HepG2 (cell line): Measurements from ENCODE around the gene DCTN2. TPM values are rescaled to one million over a fixed set of nuclear protein-coding genes. Genes with fewer than 3 reads are reported as not detected.
A peak's percentile ranks its signal among the peaks of the same experiment; 100 is the strongest.

Experiments
- ATF6 ChIP-seq: sonication (generic); formaldehyde crosslinking; conservative IDR thresholded peaks from 2 replicates; pipeline ENCODE4 v1.4.0; 2020; ENCODE audit warnings: missing genetic modification reagents
- CEBPB ChIP-seq: IDR thresholded peaks from 2 replicates; pipeline ENCODE4 v1.6.1; 2011; ENCODE audit warnings: low read depth, low read length, improper control_type of control experiment, borderline replicate concordance
- CENPX ChIP-seq: sonication (generic); formaldehyde crosslinking; IDR thresholded peaks from 2 replicates; pipeline ENCODE4 v1.9.0; 2021; ENCODE audit warnings: mild to moderate bottlenecking, missing genetic modification reagents, moderate library complexity
- DMAP1 ChIP-seq: IDR thresholded peaks from 2 replicates; pipeline ENCODE4 v1.6.1; 2016
- GATAD1 ChIP-seq: IDR thresholded peaks from 2 replicates; pipeline ENCODE4 v1.6.1; 2016; ENCODE audit warnings: missing genetic modification reagents, missing compliant biosample characterization
- HNRNPK ChIP-seq: fragments of 200-400 bp; formaldehyde crosslinking; IDR thresholded peaks from 2 replicates; pipeline ENCODE4 v1.6.1; 2018; ENCODE audit warnings: low read length, low read depth, moderate library complexity, mild to moderate bottlenecking; ENCODE audit not compliant: poor library complexity, severe bottlenecking
- HNRNPLL ChIP-seq: fragments of 200-400 bp; formaldehyde crosslinking; IDR thresholded peaks from 2 replicates; pipeline ENCODE4 v1.6.1; 2017; ENCODE audit warnings: mild to moderate bottlenecking, low read depth, low read length; ENCODE audit not compliant: poor library complexity, severe bottlenecking
- KLF16 ChIP-seq, 2 experiments: sonication (generic) in 1 of 2; formaldehyde crosslinking in 1 of 2; IDR thresholded peaks; 2 replicates each; pipeline versions ENCODE4 v1.6.1 to v1.8.0; 2016 to 2023; ENCODE audit warnings: missing genetic modification reagents in 2 of 2, missing compliant biosample characterization in 1 of 2
- PCBP2 ChIP-seq: fragments of 200-400 bp; formaldehyde crosslinking; optimal IDR thresholded peaks from 2 replicates; pipeline ENCODE3; 2018; ENCODE audit warnings: low read length, low read depth; ENCODE audit not compliant: poor library complexity, severe bottlenecking
- POLR2A ChIP-seq, 2 experiments: IDR thresholded peaks; 2 replicates each; pipeline ENCODE4 v1.6.1; 2011; ENCODE audit warnings: low read depth in 2 of 2, low read length in 2 of 2, mild to moderate bottlenecking in 1 of 2, moderate library complexity in 1 of 2; ENCODE audit not compliant: insufficient read depth in 1 of 2
- SMARCE1 ChIP-seq: fragments of 450-650 bp; IDR thresholded peaks from 2 replicates; pipeline ENCODE4 v1.6.1; 2017; ENCODE audit warnings: borderline replicate concordance
- SSRP1 ChIP-seq: IDR thresholded peaks from 2 replicates; pipeline ENCODE4 v1.6.1; 2016; ENCODE audit warnings: control low read depth
- ZNF570 ChIP-seq: sonication (generic); formaldehyde crosslinking; IDR thresholded peaks from 2 replicates; pipeline ENCODE4 v1.4.0; 2020; ENCODE audit warnings: mild to moderate bottlenecking, missing genetic modification reagents, borderline replicate concordance
- ZNF740 ChIP-seq: sonication (generic); formaldehyde crosslinking; IDR thresholded peaks from 2 replicates; pipeline ENCODE4 v1.4.0; 2020; ENCODE audit warnings: missing genetic modification reagents
- ZNF746 ChIP-seq: sonication (generic); formaldehyde crosslinking; IDR thresholded peaks from 2 replicates; pipeline ENCODE4 v1.8.0; 2022; ENCODE audit warnings: mild to moderate bottlenecking, missing genetic modification reagents
- ZSCAN21 ChIP-seq: sonication (generic); formaldehyde crosslinking; IDR thresholded peaks from 2 replicates; pipeline ENCODE4 v1.8.0; 2022; ENCODE audit warnings: mild to moderate bottlenecking, missing genetic modification reagents, moderate library complexity, borderline replicate concordance
- polyA plus RNA-seq, 8 experiments: library from polyadenylated mRNA; depleted of rRNA in 3 of 8; stranded (reverse) in 7 of 8; unstranded in 1 of 8; fragments of >200 nt; fragmentation: Illumina TruSeq in 4 of 8; extraction: Trizol in 4 of 8; gene quantifications; 2 replicates each; pipeline versions ENCODE4 v1.2.1 to v1.2.3, GENCODE V29; 2011 to 2016; ENCODE audit warnings: low read depth in 4 of 8, missing spikeins in 1 of 8, mixed read lengths in 1 of 8; ENCODE audit not compliant: insufficient read depth in 1 of 8
- total RNA-seq, 5 experiments: library from RNA; depleted of rRNA; stranded (reverse); fragments of >200 nt; fragmentation: Illumina TruSeq; extraction: Trizol; gene quantifications; 2 replicates each; pipeline ENCODE4 v1.2.3, GENCODE V29; 2016; ENCODE audit warnings: low read depth in 1 of 5
- TF ChIP-seq, protein P1 (sequence below): sonication (generic); formaldehyde crosslinking; IDR thresholded peaks from 2 replicates; pipeline ENCODE4 v1.4.0; 2020; ENCODE audit warnings: missing genetic modification reagents
- TF ChIP-seq, protein P2 (sequence below): sonication (generic); formaldehyde crosslinking; conservative IDR thresholded peaks from 2 replicates; pipeline ENCODE4 v1.8.1; 2023; ENCODE audit warnings: missing genetic modification reagents
- TF ChIP-seq, protein P3 (sequence below): sonication (generic); formaldehyde crosslinking; IDR thresholded peaks from 2 replicates; pipeline ENCODE4 v1.4.0; 2020; ENCODE audit warnings: missing genetic modification reagents

The DCTN2 gene
- total and polyA plus RNA-seq, 2 of the 13 experiments (the other 11 are each of a cell fraction or from before 2014, with no cell fraction given) = 72.0 to 77.4 TPM

- 0 out of 2 replicates have a peak, but pooled peaks have one; percentile 41 for TF ChIP-seq ZSCAN21 (CRISPR knock-in tag)
- no peak for TF ChIP-seq ZNF570 (CRISPR knock-in tag)
- TF ChIP-seq POLR2A (IDR thresholded peaks at IDR 0.05; ENCODE audit: insufficient read depth in 1 of 2, low read depth in 2 of 2, low read length in 2 of 2) = peak in 1 of 2 experiments; percentile 64; a peak in 2 of 4 replicates
- TF ChIP-seq, protein P1, sequence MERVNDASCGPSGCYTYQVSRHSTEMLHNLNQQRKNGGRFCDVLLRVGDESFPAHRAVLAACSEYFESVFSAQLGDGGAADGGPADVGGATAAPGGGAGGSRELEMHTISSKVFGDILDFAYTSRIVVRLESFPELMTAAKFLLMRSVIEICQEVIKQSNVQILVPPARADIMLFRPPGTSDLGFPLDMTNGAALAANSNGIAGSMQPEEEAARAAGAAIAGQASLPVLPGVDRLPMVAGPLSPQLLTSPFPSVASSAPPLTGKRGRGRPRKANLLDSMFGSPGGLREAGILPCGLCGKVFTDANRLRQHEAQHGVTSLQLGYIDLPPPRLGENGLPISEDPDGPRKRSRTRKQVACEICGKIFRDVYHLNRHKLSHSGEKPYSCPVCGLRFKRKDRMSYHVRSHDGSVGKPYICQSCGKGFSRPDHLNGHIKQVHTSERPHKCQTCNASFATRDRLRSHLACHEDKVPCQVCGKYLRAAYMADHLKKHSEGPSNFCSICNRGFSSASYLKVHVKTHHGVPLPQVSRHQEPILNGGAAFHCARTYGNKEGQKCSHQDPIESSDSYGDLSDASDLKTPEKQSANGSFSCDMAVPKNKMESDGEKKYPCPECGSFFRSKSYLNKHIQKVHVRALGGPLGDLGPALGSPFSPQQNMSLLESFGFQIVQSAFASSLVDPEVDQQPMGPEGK (CRISPR knock-in tag) = 0 out of 2 replicates have a peak, but pooled peaks have one; percentile 14
- peak; percentile 13; the same call in 1 of the 2 replicates for TF ChIP-seq GATAD1 (CRISPR knock-in tag)
- TF ChIP-seq ZNF746 = peak; percentile 88
- peak; percentile 15; the same call in 1 of the 2 replicates for TF ChIP-seq DMAP1
- TF ChIP-seq, protein P2, sequence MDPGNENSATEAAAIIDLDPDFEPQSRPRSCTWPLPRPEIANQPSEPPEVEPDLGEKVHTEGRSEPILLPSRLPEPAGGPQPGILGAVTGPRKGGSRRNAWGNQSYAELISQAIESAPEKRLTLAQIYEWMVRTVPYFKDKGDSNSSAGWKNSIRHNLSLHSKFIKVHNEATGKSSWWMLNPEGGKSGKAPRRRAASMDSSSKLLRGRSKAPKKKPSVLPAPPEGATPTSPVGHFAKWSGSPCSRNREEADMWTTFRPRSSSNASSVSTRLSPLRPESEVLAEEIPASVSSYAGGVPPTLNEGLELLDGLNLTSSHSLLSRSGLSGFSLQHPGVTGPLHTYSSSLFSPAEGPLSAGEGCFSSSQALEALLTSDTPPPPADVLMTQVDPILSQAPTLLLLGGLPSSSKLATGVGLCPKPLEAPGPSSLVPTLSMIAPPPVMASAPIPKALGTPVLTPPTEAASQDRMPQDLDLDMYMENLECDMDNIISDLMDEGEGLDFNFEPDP (CRISPR knock-in tag) = 0 out of 2 replicates have a peak, but pooled peaks have one; percentile 32
- TF ChIP-seq HNRNPLL = peak; percentile 1
- TF ChIP-seq, protein P3, sequence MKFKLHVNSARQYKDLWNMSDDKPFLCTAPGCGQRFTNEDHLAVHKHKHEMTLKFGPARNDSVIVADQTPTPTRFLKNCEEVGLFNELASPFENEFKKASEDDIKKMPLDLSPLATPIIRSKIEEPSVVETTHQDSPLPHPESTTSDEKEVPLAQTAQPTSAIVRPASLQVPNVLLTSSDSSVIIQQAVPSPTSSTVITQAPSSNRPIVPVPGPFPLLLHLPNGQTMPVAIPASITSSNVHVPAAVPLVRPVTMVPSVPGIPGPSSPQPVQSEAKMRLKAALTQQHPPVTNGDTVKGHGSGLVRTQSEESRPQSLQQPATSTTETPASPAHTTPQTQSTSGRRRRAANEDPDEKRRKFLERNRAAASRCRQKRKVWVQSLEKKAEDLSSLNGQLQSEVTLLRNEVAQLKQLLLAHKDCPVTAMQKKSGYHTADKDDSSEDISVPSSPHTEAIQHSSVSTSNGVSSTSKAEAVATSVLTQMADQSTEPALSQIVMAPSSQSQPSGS = 0 out of 2 replicates have a peak, but pooled peaks have one; percentile 32
- TF ChIP-seq PCBP2 = peak; percentile 16
- no peak for TF ChIP-seq SMARCE1
- no peak for TF ChIP-seq KLF16 (CRISPR knock-in tag; IDR thresholded peaks at IDR 0.05)
- peak; percentile 71 for TF ChIP-seq CEBPB
- TF ChIP-seq SSRP1 (CRISPR knock-in tag) = 0 out of 2 replicates have a peak, but pooled peaks have one; percentile 61
- TF ChIP-seq ZNF740 = peak; percentile 80; the same call in 1 of the 2 replicates
- no peak for TF ChIP-seq CENPX (CRISPR knock-in tag)
- 0 out of 2 replicates have a peak, but pooled peaks have one; percentile 6 for TF ChIP-seq ATF6 (CRISPR knock-in tag)
- TF ChIP-seq HNRNPK = peak; percentile 99
Observed at GRCh38 chr12:57522887-57523705, 23.9 kb downstream of the DCTN2 start (continued).
